Ishikawa (cell line): ENCODE results near the gene PNMA8A.

ENCODE experiments used
- CEBPB ChIP-seq: IDR thresholded peaks from 2 replicates; pipeline ENCODE4 v1.6.1; 2012
- CREB1 ChIP-seq: IDR thresholded peaks from 2 replicates; pipeline ENCODE4 v1.6.1; 2012; ENCODE audit warnings: low read depth
- EP300 ChIP-seq: IDR thresholded peaks from 2 replicates; pipeline ENCODE4 v1.6.1; 2012; ENCODE audit warnings: borderline replicate concordance
- FOXM1 ChIP-seq: IDR thresholded peaks from 2 replicates; pipeline ENCODE4 v1.6.1; 2012; ENCODE audit warnings: low read depth, borderline replicate concordance
- NFIC ChIP-seq: IDR thresholded peaks from 2 replicates; pipeline ENCODE4 v1.6.1; 2012
- RAD21 ChIP-seq: IDR thresholded peaks from 2 replicates; pipeline ENCODE4 v1.6.1; 2012; ENCODE audit warnings: low read depth
- TAF1 ChIP-seq: IDR thresholded peaks from 2 replicates; pipeline ENCODE4 v1.6.1; 2012; ENCODE audit warnings: low read depth, mild to moderate bottlenecking
- TCF12 ChIP-seq: IDR thresholded peaks from 2 replicates; pipeline ENCODE4 v1.6.1; 2012; ENCODE audit warnings: low read depth
- TEAD4 ChIP-seq: IDR thresholded peaks from 2 replicates; pipeline ENCODE4 v1.6.1; 2012
- YY1 ChIP-seq: IDR thresholded peaks from 2 replicates; pipeline ENCODE4 v1.6.1; 2012; ENCODE audit warnings: low read depth
- TF ChIP-seq, protein P1 (sequence below): IDR thresholded peaks from 2 replicates; pipeline ENCODE4 v1.6.1; 2012

DNA sequence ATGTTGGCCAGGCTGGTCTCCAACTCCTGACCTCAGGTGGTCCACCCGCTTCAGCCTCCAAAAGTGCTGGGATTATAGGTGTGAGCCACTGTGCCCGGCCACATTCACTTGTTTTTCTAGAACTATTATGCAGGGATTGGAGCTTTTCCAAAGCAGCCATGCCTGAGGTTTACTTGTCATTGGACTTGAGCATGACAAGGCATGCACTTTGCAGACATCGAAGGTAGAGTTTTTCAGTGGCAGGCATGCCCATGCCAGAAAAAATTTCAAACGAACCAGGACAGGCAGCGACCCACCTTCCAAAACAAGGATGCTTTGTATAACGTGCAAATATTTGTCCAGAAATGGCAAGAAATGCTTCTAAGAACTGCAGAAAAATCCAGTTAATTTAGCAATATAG is 17.7 kb downstream of the PNMA8A start:
- no peak for TF ChIP-seq TAF1
- TF ChIP-seq, protein P1, sequence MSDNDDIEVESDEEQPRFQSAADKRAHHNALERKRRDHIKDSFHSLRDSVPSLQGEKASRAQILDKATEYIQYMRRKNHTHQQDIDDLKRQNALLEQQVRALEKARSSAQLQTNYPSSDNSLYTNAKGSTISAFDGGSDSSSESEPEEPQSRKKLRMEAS = no peak
- TF ChIP-seq TCF12 = no peak
- TF ChIP-seq TEAD4 = no peak
- no peak for TF ChIP-seq CREB1
- TF ChIP-seq RAD21 = no peak
- TF ChIP-seq EP300 = no peak
- TF ChIP-seq CEBPB = no peak
- TF ChIP-seq YY1 = no peak
- no peak for TF ChIP-seq NFIC
- TF ChIP-seq FOXM1 = no peak
